GM19025 (cell line): ENCODE data around the gene OSBPL5.
"Not testable (repeated sequence)": the region's sequence is repeated elsewhere in the genome, so short reads cannot be mapped to it uniquely, and the experiment has no call there.

Experiments used
- ATAC-seq: cut with Tn5 transposase; IDR thresholded peaks from one replicate; pipeline ENCODE4 v1.9.1; 2021; ENCODE audit warnings: mild to moderate bottlenecking, low read depth, moderate library complexity; ENCODE audit not compliant: unreplicated experiment

The OSBPL5 gene

DNA sequence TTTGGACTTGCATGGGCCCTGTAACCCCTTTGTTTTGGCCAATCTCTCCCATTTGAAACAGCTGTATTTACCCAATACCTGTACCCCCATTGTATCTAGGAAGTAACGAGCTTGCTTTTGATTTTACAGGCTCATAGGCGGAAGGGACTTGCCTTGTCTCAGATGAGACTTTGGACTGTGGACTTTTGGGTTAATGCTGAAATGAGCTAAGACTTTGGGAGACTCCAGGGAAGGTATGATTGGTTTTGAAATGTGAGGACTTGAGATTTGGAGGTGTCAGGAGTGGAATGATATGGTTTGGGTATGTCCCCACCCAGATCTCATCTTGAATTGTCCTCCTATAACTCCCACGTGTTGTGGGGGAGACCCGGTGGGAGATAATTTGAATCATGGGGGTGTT is 101.7 kb downstream of the OSBPL5 start:
- not testable (repeated sequence) for ATAC-seq

GRCh38 chr11:3060436-3061025 is 104.6 kb downstream of the OSBPL5 start:
- no peak for ATAC-seq

- ATAC-seq: no peak
Observed at GRCh38 chr11:3058753-3059664, 106.1 kb downstream of the OSBPL5 start.

- ATAC-seq: peak; percentile 98
Observed at GRCh38 chr11:3057069-3057963, 107.8 kb downstream of the OSBPL5 start, which contains the start of gene CARS1. CARS1 (minus strand) TSS chr11:3057423; CDS start chr11:3057367, 56 bp downstream.

DNA sequence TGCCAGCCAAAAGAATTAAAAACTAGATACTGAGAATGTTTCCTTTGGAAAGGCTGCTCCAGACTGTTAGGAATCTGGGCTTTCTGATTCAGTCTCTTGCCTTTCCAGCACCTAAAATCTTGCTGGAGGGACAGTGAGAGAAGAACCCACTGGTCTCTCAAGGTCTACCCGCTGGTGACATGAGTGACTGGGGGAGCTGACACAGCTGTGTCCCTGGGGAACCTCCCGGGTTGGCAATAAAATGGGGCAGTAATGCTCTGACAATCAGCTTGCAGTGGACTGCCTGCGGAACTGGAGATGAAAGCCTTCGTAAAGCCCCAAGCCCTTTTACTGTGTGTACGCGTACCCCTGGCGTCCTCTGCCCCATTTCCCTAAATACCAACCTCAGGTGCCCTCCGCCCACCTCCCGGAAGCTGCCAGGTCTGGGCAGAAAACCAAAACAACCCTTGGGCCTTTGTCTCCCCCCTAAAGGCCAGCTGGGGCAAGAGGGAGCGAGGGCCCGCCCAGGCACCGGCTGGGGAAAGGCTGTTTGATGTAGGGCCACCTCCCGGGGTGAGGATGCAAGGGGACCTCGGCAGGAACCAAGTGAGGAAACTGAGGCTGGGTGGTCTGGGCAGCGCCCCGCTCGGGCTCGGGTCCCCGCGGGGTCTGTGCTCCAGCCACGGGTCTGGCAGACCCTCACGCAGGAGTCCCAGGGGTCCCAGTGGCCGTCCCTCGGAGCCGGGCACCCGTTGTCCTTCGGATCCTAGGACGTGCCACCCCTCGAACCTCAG is 108.6 kb downstream of the OSBPL5 start:
- no peak for ATAC-seq

DNA sequence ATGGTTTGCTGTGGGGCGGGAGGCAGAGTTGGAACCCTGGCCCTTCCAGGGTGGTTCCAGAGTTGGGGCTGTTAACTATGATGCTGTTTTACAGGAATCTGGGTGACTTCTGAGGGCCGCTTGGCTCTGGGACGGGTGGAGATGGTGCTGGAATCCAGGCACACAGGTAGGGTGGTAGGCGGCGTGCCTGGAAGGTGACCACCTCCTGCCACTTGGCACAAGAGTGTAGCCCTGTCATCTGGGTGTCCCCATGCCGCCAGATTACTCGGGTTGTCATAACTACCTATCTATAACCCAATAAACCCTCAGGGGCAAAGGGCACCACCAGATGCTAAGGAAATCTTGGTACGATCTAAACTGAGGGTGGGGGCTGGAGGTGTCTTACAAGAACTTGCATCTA is 109.2 kb downstream of the OSBPL5 start:
- no peak for ATAC-seq

GRCh38 chr11:3052567-3052966 is 112.5 kb downstream of the OSBPL5 start:
- no peak for ATAC-seq

DNA sequence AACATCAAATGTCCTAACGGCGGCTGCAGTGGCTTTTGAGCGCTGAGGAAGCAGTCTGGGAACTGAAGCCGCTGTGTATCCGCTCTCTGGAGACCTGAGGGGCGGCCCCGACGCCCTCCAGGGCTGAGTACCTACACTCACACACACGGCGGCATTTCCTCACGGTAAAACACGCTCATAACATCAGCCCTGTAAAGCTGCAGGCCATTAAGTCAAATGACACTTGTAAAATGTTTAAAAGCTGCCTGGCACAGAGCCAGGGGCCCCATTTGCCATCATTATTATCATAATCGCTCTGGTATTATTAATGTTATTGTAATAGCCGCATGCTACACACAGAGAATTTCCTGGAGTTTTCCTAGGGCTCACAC is 113.0 kb downstream of the OSBPL5 start:
- no peak for ATAC-seq

DNA sequence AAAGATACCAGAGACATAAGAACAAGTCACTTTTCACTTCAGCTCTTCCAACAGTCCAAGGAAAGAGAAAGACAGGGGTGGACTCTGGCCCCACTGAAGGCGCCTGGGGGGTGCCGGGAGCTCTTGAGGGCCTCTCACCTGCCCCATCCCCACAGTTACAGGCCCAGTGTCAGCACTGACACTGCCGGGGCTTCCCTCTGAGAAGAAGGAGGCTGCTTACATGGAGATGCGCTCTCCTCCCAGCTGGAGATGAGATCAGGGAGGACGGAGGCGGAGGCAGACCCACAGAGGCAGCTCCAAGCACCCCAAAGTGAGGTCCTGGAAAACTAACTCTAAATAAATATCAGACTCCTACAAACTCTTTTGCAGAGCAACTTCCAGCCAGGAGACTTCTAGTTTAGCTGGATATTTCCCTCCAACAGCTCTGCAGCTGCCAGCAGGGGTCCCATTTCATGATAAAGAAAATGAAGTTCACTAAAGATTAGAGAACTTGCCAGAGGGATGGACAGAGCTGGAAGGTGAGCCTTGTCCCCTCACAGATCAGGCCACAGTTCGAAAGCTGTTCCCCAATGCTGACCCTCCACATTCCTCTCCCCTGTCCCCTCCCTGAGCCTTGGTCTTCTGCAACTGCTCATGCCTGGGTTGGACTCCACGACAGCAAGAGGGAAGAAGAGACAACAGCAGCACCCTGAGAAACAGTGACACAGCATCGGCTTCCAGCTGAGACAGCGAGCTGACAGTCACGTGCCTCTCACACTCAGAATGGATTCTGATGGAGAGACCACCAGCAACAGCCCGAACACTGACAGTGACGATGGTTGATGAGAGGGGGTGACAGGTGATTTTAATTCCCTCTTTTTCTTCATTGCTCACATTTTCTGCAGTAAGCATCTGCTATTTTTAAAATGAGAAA is 113.7 kb downstream of the OSBPL5 start:
- ATAC-seq: no peak

DNA sequence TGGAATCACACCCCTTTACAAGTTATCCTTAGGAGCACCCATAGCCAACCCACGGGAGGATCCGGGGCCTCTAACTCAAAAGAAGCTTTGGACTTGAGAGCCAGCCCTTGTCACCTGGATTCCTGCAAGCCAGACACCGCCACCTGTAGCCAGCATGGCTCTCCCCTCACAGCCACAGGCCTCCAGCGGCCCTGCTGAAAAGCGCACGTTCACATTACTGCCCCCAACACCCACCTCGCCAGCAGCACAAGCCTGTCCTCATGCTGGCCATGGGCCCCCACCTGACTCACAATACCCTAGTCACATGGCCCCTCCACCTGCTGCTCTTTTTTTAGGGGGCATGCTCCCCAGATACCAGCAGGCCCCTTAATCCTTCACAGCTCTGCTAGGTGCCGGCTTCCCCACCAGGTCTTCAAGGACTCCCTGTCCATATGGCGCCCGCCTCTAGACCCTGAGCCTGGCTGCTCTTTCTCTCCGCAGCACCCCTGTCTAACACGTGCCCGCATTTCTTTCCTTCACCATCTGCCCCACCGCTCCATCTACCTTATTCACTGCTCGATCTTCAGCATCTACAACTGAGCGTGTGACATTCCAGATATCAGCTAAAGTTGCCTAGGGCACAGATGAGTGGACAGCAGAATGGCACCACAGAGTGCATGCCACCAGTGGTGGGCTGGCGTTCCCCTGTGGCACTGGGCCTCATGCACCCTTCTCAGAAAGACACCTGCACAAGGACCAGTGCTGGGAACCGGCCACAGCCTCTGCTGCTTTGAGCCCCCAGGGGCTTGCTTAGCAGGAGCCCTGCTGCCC is 114.5 kb downstream of the OSBPL5 start:
- no peak for ATAC-seq

- ATAC-seq: peak; percentile 95
Observed at GRCh38 chr11:3049430-3050243, 115.5 kb downstream of the OSBPL5 start.

DNA sequence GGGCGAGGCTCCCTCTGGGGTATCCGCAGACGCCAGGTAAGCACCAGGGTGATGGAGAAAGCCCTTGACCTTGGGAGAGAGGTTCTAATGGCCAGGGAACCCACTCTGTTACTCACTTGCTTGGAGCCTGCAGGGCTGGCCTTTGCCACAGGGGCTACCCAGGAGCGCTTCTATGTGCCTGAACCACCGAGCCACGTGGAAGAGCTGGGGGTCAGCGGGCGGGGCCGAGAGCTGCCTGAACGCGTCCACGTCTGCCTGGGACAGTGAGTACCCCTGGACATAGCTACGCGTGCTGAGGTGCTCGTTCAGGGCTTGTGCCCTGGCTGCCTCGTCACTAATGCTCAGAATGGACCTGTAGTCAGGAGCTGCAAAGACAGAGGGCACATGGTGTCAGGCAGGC is 117.5 kb downstream of the OSBPL5 start:
- no peak for ATAC-seq

DNA sequence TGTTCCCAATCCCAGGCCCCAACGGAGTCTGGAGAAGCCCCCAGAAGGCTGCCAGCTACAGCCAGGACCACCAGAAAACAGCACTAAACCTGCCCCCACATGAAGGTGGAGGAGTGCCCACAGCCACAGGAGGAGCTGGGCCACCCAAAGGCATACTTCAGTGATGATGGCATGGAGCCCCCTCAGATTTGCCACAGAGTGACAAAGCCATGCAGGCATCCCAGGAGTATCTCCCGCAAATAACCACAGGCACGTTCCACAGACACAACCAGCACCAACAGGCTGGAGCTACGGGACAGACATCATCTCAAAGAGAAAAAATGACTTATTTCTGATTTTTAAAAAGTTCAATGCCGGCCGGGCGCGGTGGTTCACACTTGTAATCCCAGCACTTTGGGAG is 118.5 kb downstream of the OSBPL5 start:
- no peak for ATAC-seq

- no peak for ATAC-seq
Observed at GRCh38 chr11:3046190-3046589, 118.9 kb downstream of the OSBPL5 start.

DNA sequence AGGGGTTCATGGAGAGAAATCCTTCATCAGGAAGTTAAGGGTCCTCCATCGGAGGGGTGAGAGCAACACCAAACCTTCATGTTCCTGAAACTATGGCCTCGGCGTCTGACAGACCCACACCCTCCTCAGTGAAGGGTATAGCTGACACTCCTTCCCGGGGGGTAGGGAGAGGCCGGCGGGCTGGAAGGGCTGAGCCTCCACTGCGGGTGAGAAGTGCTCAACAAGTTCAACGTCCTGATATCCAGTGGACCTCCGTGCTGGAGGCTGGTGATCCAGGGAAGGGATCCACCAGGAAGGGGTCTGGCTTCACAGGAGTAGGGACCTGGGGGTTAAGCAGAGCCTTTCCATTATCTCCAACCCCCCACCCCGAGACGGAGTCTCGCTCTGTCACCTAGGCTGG is 120.2 kb downstream of the OSBPL5 start:
- ATAC-seq: no peak

- no peak for ATAC-seq
Observed at GRCh38 chr11:3044004-3044403, 121.1 kb downstream of the OSBPL5 start.

DNA sequence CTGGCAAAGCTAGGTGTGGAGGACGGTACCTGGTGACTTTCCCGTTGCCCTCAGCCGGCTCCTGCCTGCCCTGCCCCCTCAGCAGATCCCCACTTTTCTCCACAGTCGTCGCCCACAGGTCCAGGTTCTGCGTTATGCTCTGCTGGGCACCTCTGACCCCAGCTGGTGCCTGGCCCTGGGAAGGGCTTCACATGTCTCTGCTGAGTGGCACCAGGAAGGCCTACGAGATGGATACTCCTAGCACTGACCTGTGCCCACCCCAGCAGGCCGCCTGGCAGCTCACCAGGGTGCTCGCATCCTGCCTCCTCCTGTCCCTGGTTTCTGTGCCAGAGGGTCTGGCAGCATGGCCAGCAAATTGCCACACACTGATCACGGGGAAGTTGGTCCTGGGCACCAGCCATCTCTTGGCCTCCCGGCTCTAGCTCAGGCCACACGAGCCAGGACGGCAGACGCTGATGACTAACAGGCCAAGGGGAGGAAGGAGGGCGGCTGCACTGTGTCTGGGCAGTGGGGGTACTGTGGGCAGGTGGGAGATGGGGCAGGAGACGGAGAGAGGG is 121.7 kb downstream of the OSBPL5 start:
- no peak for ATAC-seq
